ENCODE data around the gene GLIS2. TPM values are rescaled to one million over a fixed set of nuclear protein-coding genes. Genes with fewer than 3 reads are reported as not detected.

Gene GLIS2
- total RNA-seq, 1 donor from 2014 or later: 1.6 TPM

DNA sequence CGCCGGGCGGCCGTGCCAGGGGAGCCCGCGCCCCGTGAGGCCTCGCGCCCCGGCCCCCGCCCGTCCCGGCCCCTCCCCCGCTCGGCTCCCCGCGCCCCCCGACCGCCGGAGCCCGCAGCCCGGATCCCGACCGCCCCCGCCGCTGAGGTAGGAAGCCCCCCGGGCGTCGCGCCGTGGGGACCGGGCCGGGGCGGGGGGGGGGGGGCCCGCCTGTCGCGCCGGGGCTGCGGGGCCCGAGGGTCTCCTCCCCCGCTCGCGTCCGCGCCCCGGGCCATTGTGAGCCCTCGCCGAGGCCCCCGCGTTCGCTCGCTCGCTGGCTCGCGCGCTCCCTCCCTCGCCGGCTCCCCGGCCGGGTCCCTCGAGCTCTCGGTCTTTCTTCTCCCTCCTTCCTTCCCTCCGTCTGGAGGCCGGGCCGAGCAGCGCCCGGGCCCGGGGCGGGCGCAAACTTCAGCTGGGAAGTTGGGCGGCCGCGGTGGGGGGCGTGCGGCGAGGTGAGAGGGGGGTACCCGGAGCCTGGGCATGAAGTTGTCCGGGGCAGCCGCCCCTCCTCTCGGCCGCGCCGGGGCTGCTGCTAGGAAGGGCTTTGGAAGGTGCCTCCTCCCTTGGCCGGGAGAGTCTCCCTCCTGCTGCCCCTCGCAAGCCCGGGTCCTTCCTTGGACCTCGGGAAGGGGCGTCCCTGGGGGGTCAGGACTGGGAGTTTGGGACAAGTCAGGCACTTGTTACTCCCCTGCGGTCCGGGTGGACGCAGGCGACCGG, 419 bp downstream of the GLIS2 start:
- Mint-ChIP-seq H3K36me3 (ENCODE audit: low read depth, unreplicated experiment) (no peaks in the 10 kb centered on the region), H3K4me3 (ENCODE audit: unreplicated experiment) (no peak overlapping the region), H3K27me3 (ENCODE audit: unreplicated experiment) (peaks cover 16% of the 10 kb centered on the region), H3K4me1 (ENCODE audit: unreplicated experiment) (peaks cover 6% of the 10 kb centered on the region), H3K9me3 (ENCODE audit: unreplicated experiment) (no peaks in the 10 kb centered on the region), H3K27ac (ENCODE audit: unreplicated experiment) (no peak overlapping the region)
- no peak for TF ChIP-seq CTCF (IDR thresholded peaks at IDR 0.05; ENCODE audit: unreplicated experiment)
- no peak for DNase-seq (ENCODE audit: low spot score)

DNA sequence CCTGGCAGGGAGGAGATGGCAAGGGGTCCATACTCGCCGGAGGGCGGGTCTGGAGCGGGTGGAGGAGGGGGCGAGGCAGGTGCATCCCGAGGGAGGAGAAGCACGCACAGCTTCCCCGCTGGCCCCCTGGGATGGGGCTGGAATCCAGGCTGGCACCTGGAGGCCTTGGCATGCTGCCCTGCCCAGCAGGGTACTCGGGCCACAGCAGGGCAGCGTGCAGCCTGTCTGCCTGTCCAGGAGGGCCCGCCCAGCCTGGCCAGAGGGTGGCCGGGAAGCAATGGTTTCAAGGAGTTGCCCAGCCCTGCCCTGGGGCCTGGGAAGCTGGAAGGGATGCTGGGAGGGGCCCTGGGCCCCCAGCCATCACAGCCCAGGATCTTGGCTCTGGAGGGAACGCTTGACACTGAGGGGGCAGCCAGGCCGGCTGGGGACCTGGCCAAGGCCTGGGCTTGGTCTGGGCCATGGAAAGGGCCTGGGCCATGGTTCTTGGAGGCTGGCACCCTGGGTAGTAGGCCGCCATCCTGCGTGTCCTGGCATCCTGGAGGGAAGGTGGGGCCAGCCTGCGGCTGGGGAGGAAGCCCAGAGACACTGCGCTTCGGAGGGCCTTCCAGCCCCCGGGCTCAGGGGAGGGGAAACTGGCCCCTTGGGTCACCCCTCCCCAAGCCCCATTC, 1.1 kb downstream of the GLIS2 start:
- no peak overlapping the region for H3K27ac Mint-ChIP-seq (ENCODE audit: unreplicated experiment)
- no peak overlapping the region for H3K4me3 Mint-ChIP-seq (ENCODE audit: unreplicated experiment)
- peaks cover 16% of the 10 kb centered on the region for H3K27me3 Mint-ChIP-seq (ENCODE audit: unreplicated experiment)
- no peaks in the 10 kb centered on the region for H3K36me3 Mint-ChIP-seq (ENCODE audit: low read depth, unreplicated experiment)
- H3K9me3 Mint-ChIP-seq (ENCODE audit: unreplicated experiment): no peaks in the 10 kb centered on the region
- no peak for TF ChIP-seq CTCF (IDR thresholded peaks at IDR 0.05; ENCODE audit: unreplicated experiment)
- DNase-seq (ENCODE audit: low spot score): no peak
- H3K4me1 Mint-ChIP-seq (ENCODE audit: unreplicated experiment): peaks cover 6% of the 10 kb centered on the region

- H3K4me1 Mint-ChIP-seq (ENCODE audit: unreplicated experiment): peaks cover 6% of the 10 kb centered on the region
- no peaks in the 10 kb centered on the region for H3K36me3 Mint-ChIP-seq (ENCODE audit: low read depth, unreplicated experiment)
- TF ChIP-seq CTCF (IDR thresholded peaks at IDR 0.05; ENCODE audit: unreplicated experiment): no peak
- H3K4me3 Mint-ChIP-seq (ENCODE audit: unreplicated experiment): no peak overlapping the region
- H3K9me3 Mint-ChIP-seq (ENCODE audit: unreplicated experiment): no peaks in the 10 kb centered on the region
- DNase-seq (ENCODE audit: low spot score): no peak
- H3K27me3 Mint-ChIP-seq (ENCODE audit: unreplicated experiment): peaks cover 16% of the 10 kb centered on the region
- H3K27ac Mint-ChIP-seq (ENCODE audit: unreplicated experiment): no peak overlapping the region
These were observed 1.9 kb downstream of the GLIS2 start for GRCh38 chr16:4317532-4318450.

GRCh38 chr16:4318451-4318910, 2.6 kb downstream of the GLIS2 start:
- Mint-ChIP-seq H3K4me3 (ENCODE audit: unreplicated experiment) (no peak overlapping the region), H3K9me3 (ENCODE audit: unreplicated experiment) (no peaks in the 10 kb centered on the region), H3K36me3 (ENCODE audit: low read depth, unreplicated experiment) (no peaks in the 10 kb centered on the region), H3K27me3 (ENCODE audit: unreplicated experiment) (peaks cover 16% of the 10 kb centered on the region), H3K27ac (ENCODE audit: unreplicated experiment) (no peak overlapping the region), H3K4me1 (ENCODE audit: unreplicated experiment) (peaks cover 6% of the 10 kb centered on the region)
- TF ChIP-seq CTCF (IDR thresholded peaks at IDR 0.05; ENCODE audit: unreplicated experiment): no peak
- DNase-seq (ENCODE audit: low spot score): no peak
